ENCODE measurements around the gene NPC1. TPM values are rescaled to one million over a fixed set of nuclear protein-coding genes. Genes with fewer than 3 reads are reported as not detected.

NPC1 gene
- total RNA-seq (2021; fragmentation: NEBNext Ultra II Directional; extraction: Animal tissue kit (Norgen Biotek cat#: 25700)): 10 to 100 TPM; 25.4 to 46.2 (median 34.3) TPM
- long read RNA-seq, full-length matches to known transcripts: 3 of 17 reads
- long read RNA-seq, partial matches to known transcripts: 4 of 17 reads
- long read RNA-seq, other reads (novel, unspliced or antisense): 10 of 17 reads

DNA sequence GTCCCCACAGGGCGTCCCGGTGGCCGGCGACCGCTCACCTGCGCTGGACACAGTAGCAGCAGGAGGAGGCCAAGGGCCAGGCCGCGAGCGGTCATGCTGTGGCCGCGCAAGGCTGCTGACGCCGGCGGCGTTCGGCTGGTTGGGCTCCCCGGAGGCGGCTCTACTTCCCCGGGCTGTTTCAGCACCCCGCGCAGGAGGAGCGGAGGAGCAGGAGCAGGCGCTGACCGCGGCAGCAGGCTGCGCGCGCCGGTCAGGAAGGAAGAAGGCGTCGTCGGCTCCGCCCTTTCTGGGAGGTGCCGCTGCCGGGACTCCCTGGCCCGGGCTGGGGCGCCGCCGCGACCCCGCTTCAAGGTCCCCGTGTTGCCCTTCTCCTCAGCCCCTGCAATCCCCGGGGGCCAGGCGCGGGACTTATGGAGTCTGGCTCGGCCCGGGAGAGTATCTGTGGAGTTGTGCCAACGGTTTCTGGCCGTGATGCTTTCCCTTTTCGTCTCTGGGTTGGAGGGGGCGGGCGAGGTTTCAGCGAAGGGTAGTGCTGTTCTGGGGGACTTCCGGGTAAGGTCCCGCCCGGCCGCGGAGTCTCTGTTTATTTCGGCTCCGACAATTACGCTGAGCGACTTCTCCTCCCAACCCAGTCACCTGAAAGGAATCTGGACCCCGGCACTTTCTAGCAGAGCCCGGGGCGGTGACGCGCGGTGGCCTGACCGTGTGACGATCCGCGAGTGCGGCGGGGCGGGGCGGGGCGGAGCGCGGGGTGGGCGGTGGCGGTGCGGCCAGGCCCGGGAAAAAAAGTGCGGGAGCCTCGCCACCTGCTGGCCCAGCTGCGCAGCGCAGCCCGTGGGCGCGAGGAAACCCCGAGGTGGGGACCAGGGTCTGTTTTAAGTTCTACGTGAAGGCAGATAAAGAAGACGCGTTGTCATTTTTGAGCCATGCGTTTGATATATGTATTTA, at the start of gene NPC1:
Gene NPC1, minus strand, starts transcription at position 258 of the 948 bp plus-strand sequence. Its CDS starts 163 bp downstream, at position 95.
- Mint-ChIP-seq H3K36me3 (ENCODE audit: low read depth) (peaks cover 16% of the 10 kb centered on the region), H3K4me3 (peak within 1 kb of the TSS; percentile 91), H3K4me1 (ENCODE audit: low read depth) (peaks cover 58% of the 10 kb centered on the region), H3K9me3 (no peaks in the 10 kb centered on the region), H3K27me3 (ENCODE audit: insufficient read depth) (no peaks in the 10 kb centered on the region), H3K27ac (peak within 1 kb of the TSS; percentile 98)
- TF ChIP-seq, protein P1, sequence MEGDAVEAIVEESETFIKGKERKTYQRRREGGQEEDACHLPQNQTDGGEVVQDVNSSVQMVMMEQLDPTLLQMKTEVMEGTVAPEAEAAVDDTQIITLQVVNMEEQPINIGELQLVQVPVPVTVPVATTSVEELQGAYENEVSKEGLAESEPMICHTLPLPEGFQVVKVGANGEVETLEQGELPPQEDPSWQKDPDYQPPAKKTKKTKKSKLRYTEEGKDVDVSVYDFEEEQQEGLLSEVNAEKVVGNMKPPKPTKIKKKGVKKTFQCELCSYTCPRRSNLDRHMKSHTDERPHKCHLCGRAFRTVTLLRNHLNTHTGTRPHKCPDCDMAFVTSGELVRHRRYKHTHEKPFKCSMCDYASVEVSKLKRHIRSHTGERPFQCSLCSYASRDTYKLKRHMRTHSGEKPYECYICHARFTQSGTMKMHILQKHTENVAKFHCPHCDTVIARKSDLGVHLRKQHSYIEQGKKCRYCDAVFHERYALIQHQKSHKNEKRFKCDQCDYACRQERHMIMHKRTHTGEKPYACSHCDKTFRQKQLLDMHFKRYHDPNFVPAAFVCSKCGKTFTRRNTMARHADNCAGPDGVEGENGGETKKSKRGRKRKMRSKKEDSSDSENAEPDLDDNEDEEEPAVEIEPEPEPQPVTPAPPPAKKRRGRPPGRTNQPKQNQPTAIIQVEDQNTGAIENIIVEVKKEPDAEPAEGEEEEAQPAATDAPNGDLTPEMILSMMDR (IDR thresholded peaks at IDR 0.05): peak; percentile 97
- peak; percentile 97 for DNase-seq

DNA sequence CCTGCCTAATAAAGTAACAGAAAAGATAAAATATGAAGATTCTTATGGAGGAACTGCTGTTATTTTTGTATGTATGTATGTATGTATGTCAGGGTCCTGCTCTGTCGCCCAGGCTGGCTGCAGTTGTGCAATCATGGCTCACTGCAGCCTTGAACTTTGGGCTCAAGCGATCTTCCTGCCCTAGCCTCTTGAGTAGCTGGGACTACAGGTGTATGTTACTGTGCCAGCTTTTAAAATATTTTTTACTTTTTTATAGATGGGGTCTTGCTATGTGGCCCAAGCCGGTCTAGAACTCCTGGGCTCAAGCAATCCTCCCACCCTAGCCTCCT, 49.7 kb upstream of the NPC1 start:
- DNase-seq: no peak
- H3K4me1 Mint-ChIP-seq (ENCODE audit: low read depth): peaks cover 16% of the 10 kb centered on the region
- H3K9me3 Mint-ChIP-seq: no peaks in the 10 kb centered on the region
- peaks cover 19% of the 10 kb centered on the region for H3K27me3 Mint-ChIP-seq (ENCODE audit: insufficient read depth)
- no peak overlapping the region for H3K27ac Mint-ChIP-seq
- TF ChIP-seq, protein P1 (IDR thresholded peaks at IDR 0.05): no peak
- H3K36me3 Mint-ChIP-seq (ENCODE audit: low read depth): no peaks in the 10 kb centered on the region
- no peak overlapping the region for H3K4me3 Mint-ChIP-seq

DNA sequence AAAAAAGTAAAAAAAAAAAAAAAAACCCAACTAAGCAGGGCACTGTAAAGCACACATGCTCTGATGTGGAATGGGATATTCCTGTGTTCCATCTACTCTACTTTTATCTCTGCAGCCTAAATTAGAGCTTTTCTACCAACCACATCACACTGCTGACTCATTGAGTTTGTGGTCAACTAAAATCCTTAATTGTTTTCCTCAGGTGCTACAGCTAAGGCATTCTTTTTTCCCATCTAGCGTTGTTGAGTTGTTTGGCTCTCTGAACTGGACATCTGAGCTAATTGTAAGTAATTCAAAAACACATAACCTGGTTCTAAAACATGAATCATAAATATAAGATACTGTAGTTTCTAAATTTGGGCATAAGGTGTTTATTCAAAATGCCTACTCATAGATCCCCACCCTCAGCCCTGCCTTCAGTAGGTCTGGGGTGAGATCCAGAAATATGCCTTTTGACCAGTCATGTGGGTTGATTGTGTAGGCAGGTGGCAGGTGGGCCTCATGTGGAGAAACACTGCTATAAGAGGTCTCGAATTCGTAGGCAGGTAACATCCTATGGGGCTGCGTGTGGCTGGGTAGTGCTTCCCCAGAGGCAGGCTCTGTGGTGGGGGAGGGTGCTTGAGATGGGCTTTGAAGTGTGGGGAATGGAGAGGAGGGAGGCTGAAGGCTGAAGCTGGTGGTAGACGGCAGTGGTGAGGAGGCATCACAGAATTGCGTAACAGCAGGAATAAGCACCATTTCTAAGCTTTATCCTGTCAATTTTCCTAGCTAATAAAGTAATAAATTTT, 49.2 kb upstream of the NPC1 start:
- Mint-ChIP-seq H3K9me3 (no peaks in the 10 kb centered on the region), H3K27ac (no peak overlapping the region), H3K27me3 (ENCODE audit: insufficient read depth) (peaks cover 19% of the 10 kb centered on the region), H3K4me3 (no peak overlapping the region), H3K4me1 (ENCODE audit: low read depth) (peaks cover 16% of the 10 kb centered on the region), H3K36me3 (ENCODE audit: low read depth) (no peaks in the 10 kb centered on the region)
- DNase-seq: no peak
- TF ChIP-seq, protein P1 (IDR thresholded peaks at IDR 0.05): no peak

DNA sequence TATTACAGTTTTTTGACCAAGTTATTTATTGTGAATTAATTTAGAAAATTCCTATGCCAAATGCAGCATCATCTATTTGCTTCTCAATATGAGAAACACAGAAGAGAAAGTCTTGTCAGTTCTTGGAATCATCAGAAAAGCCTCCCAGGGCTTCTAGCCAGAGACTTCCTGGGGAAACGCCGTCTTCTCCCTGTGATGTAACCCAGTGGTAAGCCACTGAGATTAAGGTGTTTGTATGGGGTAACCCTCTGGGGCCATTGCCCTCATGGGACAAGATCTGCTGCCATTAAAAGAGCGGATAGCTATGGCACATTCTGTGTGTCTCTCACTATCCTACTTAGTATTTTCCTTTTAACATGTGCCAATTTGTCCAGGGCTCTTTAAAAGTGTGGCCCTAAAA, 48.4 kb upstream of the NPC1 start:
- no peak overlapping the region for H3K4me3 Mint-ChIP-seq
- no peak overlapping the region for H3K27ac Mint-ChIP-seq
- peaks cover 13% of the 10 kb centered on the region for H3K27me3 Mint-ChIP-seq (ENCODE audit: insufficient read depth)
- no peak for DNase-seq
- H3K9me3 Mint-ChIP-seq: no peaks in the 10 kb centered on the region
- H3K36me3 Mint-ChIP-seq (ENCODE audit: low read depth): no peaks in the 10 kb centered on the region
- peaks cover 16% of the 10 kb centered on the region for H3K4me1 Mint-ChIP-seq (ENCODE audit: low read depth)
- TF ChIP-seq, protein P1 (IDR thresholded peaks at IDR 0.05): no peak

DNA sequence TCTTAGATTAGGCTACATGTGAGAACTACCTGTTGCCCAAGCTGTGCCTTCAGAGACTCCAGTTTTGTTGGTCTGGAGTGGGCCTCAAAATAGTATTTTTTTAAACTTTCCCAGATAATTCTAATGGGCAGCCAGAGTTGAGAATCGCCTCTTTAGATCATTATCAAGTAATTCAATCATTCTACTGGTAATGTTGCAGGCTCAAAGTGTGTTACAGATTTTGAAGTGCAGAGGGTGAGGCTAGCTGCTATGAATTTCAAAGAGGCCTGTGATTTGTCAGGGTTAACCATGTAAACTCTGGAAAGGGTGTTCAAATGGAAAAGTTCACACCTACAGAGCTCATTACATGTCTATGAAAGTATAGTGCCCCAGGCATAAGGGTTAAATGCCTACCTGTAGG, 46.3 kb upstream of the NPC1 start:
- Mint-ChIP-seq H3K27ac (no peak overlapping the region), H3K36me3 (ENCODE audit: low read depth) (no peaks in the 10 kb centered on the region), H3K4me1 (ENCODE audit: low read depth) (peaks cover 23% of the 10 kb centered on the region), H3K9me3 (no peaks in the 10 kb centered on the region), H3K4me3 (no peak overlapping the region), H3K27me3 (ENCODE audit: insufficient read depth) (peaks cover 11% of the 10 kb centered on the region)
- TF ChIP-seq, protein P1 (IDR thresholded peaks at IDR 0.05): no peak
- DNase-seq: no peak

Data from HFFc6 (cell line).